Fibroblast of skin of back (primary cell): ENCODE data around the gene CTNNA2.
A peak's percentile ranks its signal among the peaks of the same experiment; 100 is the strongest.

Source experiments
- DNase-seq: peaks from one replicate; pipeline ENCODE4 v3.0.0-alpha.2; 2013

Gene CTNNA2

GRCh38 chr2:80233333-80233732, 720.5 kb downstream of the CTNNA2 start:
- no peak for DNase-seq

- peak; percentile 42 for DNase-seq
These were observed 726.0 kb downstream of the CTNNA2 start for GRCh38 chr2:80238692-80239469.

GRCh38 chr2:80242355-80242910, 729.6 kb downstream of the CTNNA2 start:
- DNase-seq = no peak

GRCh38 chr2:80244905-80245584, 732.2 kb downstream of the CTNNA2 start:
- DNase-seq = no peak

GRCh38 chr2:80246534-80246933, 733.7 kb downstream of the CTNNA2 start:
- no peak for DNase-seq

- DNase-seq = no peak
These were observed 734.5 kb downstream of the CTNNA2 start for GRCh38 chr2:80247339-80247738.

- no peak for DNase-seq
These were observed 735.3 kb downstream of the CTNNA2 start for GRCh38 chr2:80248146-80248545.

GRCh38 chr2:80252294-80252986, 739.6 kb downstream of the CTNNA2 start:
- no peak for DNase-seq

GRCh38 chr2:80255918-80256781, 743.3 kb downstream of the CTNNA2 start:
- DNase-seq = peak; percentile 16

GRCh38 chr2:80256782-80257167, 743.9 kb downstream of the CTNNA2 start:
- no peak for DNase-seq

- DNase-seq = no peak
These were observed 744.6 kb downstream of the CTNNA2 start for GRCh38 chr2:80257450-80257849.

- DNase-seq = no peak
These were observed 745.5 kb downstream of the CTNNA2 start for GRCh38 chr2:80258341-80258740.

GRCh38 chr2:80258793-80259192, 745.9 kb downstream of the CTNNA2 start:
- DNase-seq = no peak

- DNase-seq = no peak
These were observed 746.4 kb downstream of the CTNNA2 start for GRCh38 chr2:80259292-80259691.

GRCh38 chr2:80266231-80266630, 753.4 kb downstream of the CTNNA2 start:
- no peak for DNase-seq

- no peak for DNase-seq
These were observed 757.0 kb downstream of the CTNNA2 start for GRCh38 chr2:80269806-80270205.

- no peak for DNase-seq
These were observed 767.7 kb downstream of the CTNNA2 start for GRCh38 chr2:80280598-80280997.

GRCh38 chr2:80281049-80281448, 768.2 kb downstream of the CTNNA2 start:
- DNase-seq = no peak

GRCh38 chr2:80288576-80288975, 775.7 kb downstream of the CTNNA2 start:
- DNase-seq = peak; percentile 5

- no peak for DNase-seq
These were observed 778.8 kb downstream of the CTNNA2 start for GRCh38 chr2:80291656-80292055.

GRCh38 chr2:80292474-80292873, 779.6 kb downstream of the CTNNA2 start:
- DNase-seq = no peak

GRCh38 chr2:80293039-80293438, 780.2 kb downstream of the CTNNA2 start:
- DNase-seq = no peak
